DMS53 treated with DMSO at 0.1 percent for 48 hours (cell line): ENCODE data around the gene CRYBB2.
"Not testable (repeated sequence)": the region's sequence is repeated elsewhere in the genome, so short reads cannot be mapped to it uniquely, and the experiment has no call there.

Experiments used
- DNase-seq: peaks from one replicate; lab custom pipeline; 2025; ENCODE audit not compliant: unreplicated experiment; lab: John Stamatoyannopoulos, UW

The CRYBB2 gene

DNA sequence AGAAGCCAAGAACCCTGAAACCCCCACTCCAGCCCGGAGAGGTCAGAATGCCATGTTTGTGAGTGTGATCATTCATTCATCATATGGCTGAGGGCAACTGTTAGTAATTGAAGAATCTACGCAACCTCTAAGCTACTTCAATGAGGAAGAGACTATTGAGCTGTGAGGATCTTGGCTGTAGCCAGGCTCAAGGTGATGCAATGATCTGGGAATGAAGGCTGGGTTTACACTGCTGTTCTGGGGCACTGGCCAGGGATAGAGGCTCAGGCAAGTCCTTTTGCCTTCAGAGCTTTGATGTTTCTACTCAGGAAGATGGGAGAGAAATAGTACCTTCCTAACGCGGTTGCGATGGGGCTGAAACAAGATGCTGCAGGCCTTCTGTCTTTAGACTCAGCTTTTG is 12.9 kb downstream of the CRYBB2 start:
- DNase-seq, result no peak

DNA sequence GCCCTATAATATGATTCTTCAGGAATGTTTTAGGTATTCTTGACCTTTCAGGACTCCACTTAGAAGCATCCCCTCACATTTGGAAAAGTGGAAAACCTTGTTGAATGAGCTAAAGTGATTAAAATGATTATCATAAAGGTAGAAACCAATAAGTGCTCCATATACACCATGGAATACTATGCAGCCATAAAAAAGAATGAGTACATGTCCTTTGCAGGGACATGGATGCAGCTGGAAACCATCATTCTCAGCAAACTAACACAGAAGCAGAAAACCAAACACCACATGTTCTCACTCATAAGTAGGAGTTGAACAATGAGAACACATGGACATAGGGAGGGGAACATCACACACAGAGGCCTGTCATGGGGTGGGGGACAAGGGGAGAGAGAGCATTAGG is 14.3 kb downstream of the CRYBB2 start:
- DNase-seq, result not testable (repeated sequence)

GRCh38 chr22:25235547-25236290 is 16.3 kb downstream of the CRYBB2 start:
- peak; percentile 1 for DNase-seq

DNA sequence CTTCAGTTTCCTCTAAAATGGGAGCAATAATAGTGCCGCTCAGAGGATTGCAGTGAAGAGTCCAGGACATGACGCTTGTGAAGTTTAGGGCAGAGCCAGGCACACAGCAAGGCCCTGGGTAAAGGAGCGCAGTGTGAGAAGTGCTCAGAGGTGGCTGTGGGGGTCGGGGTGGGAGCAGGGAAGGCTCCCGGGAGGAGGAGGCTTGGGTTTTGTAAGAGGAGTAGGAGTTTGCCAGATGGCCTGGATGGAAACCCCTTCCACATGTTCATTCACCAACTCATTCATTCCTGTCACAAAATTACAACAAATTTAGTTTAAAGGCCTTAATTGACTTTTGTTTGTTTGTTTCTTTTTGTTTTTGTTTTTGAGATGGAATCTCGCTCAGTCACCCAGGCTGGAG is 17.0 kb downstream of the CRYBB2 start:
- DNase-seq, result no peak

DNA sequence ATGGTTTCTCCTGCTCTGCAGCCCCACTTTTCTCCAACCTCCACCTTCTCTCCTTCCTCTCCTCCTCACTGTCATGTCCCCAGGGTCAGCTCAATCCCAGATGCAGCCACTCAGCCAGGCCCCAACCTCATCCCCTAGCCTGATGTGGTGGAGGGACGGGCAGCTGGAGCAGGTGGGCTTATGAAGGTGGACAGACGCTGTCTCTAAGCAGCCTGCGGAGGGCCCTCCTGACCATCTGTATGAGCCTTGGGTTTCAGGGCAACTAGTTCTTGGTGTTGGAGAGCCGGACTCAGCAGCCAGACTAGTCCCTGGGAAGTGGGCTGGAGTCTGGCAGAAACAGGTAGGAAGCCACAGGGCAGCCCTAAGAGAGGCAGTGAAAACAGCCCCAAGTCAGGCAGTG is 18.1 kb downstream of the CRYBB2 start:
- no peak for DNase-seq

GRCh38 chr22:25238058-25238457 is 18.6 kb downstream of the CRYBB2 start:
- not testable (repeated sequence) for DNase-seq

GRCh38 chr22:25255169-25255568 is 35.7 kb downstream of the CRYBB2 start:
- DNase-seq, result not testable (repeated sequence)

GRCh38 chr22:25267567-25267966 is 48.1 kb downstream of the CRYBB2 start:
- not testable (repeated sequence) for DNase-seq

- not testable (repeated sequence) for DNase-seq
Measured at GRCh38 chr22:25268902-25269301, 49.5 kb downstream of the CRYBB2 start.

GRCh38 chr22:25270061-25270460 is 50.6 kb downstream of the CRYBB2 start:
- not testable (repeated sequence) for DNase-seq

DNA sequence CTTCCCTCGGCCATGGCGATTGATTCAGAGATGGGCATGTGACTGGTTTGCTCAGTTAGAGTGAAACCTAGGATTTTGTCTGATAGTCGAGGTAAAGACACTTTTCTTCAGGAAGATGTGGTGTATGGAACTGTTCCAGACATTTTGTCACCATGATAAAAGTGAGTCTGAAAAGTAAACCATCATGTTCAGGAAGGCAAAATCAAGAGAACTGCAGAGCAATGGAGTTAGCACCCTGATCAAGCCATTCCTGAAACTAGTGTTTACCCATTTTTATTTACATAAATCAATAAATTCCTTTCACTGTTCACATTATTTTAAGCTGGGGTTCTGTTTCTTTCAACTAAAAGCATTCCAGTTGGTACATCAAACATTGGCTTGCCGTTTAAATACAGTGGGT is 53.8 kb downstream of the CRYBB2 start:
- DNase-seq, result not testable (repeated sequence)

GRCh38 chr22:25273928-25274327 is 54.5 kb downstream of the CRYBB2 start:
- DNase-seq, result not testable (repeated sequence)

DNA sequence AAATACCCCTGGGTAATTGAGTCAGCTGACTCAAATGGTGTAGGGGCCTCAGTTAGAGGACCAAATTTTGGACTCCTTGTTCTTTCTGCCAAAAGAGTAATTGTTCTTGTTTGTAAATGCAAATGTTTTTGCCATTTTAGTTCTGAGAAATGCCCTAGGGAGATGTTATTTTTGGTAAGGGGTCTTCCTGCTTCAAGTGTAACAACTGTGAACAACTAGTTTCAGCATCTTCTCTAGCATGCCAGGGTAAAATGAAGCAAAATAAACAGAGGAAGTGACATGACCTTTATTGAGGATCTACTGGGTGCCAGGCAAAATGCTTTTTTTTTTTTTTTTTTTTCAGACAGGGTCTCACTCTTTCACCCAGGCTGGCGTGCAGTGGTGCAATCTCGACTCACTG is 60.7 kb downstream of the CRYBB2 start:
- DNase-seq, result not testable (repeated sequence)
